ENCODE measurements around the gene EML2.

Gene EML2

DNA sequence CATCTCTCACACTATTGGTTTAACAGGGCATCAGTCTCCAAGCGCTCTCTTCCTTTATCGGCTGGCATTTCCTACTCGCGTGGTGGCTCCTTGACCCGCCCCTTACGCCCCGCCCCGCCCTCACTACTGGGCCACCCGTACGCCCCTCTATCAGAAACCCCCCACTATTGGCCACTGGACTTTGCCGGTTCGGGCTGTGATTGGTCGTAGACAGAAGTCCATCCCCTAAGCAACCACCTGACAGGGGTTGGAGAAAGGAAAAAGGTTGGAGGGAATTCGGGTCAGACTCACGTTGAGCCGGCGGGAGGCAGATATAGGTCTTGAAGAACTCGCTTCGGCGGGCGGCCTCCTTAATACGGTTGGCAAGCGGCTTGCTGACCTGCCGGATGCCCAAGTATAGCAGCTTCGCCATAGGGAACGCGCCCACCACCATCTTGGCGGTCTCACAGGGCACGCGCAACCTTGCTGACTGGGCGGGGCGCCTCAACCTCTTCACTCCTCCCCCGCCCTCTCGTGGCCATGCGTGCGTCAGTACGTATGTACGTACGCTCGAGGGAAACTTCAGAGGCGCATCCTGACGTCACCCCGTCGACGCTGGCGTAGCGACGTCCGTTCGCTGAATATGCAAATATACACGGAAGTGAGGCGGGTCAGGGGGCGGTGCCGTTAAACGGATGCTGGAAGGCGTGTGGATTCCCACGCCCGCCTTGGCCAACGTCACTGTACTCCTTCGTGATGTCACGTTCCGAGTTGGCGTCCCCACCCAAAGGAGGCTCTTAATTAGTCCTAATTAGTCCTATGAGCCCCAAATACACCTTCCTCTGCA lies 54.7 kb downstream of the EML2 start, which contains the start of gene OPA3 (continued):
- TF ChIP-seq ZNF248 (tag by site-specific recombination; IDR thresholded peaks at IDR 0.05) (no peak), ZFP69B (tag by site-specific recombination; IDR thresholded peaks at IDR 0.05) (no peak; the same call in 1 of the 2 replicates), ZNF843 (tag by site-specific recombination; IDR thresholded peaks at IDR 0.05) (peak; percentile 60; the same call in 1 of the 2 replicates), ZNF133 (tag by site-specific recombination; IDR thresholded peaks at IDR 0.05) (no peak), ZNF366 (tag by site-specific recombination; conservative IDR thresholded peaks at IDR 0.05) (no peak), ZBTB7A (tag by site-specific recombination; IDR thresholded peaks at IDR 0.05; ENCODE audit: low read depth) (no peak), YY1 (tag by site-specific recombination; IDR thresholded peaks at IDR 0.05) (peak; percentile 63), ZNF701 (tag by site-specific recombination; IDR thresholded peaks at IDR 0.05) (no peak), KLF16 (tag by site-specific recombination; IDR thresholded peaks at IDR 0.05) (peak; percentile 52; the same call in 1 of the 2 replicates), ZSCAN16 (tag by site-specific recombination; IDR thresholded peaks at IDR 0.05) (no peak), ZSCAN23 (tag by site-specific recombination; IDR thresholded peaks at IDR 0.05) (no peak), OVOL3 (tag by site-specific recombination; IDR thresholded peaks at IDR 0.05) (0 out of 2 replicates have a peak, but pooled peaks have one; percentile 16), SCRT1 (tag by site-specific recombination; IDR thresholded peaks at IDR 0.05; ENCODE audit: borderline replicate concordance) (peak; percentile 48; the same call in 1 of the 2 replicates), ZNF548 (tag by site-specific recombination; IDR thresholded peaks at IDR 0.05) (no peak), ZNF114 (tag by site-specific recombination; IDR thresholded peaks at IDR 0.05) (no peak), SP7 (tag by site-specific recombination; IDR thresholded peaks at IDR 0.05) (peak; percentile 66; the same call in 1 of the 2 replicates), ZNF654 (tag by site-specific recombination; IDR thresholded peaks at IDR 0.05; ENCODE audit: low read depth) (no peak), ZNF24 (tag by site-specific recombination; IDR thresholded peaks at IDR 0.05) (no peak), BCL11B (tag by site-specific recombination; IDR thresholded peaks at IDR 0.05; ENCODE audit: low read depth) (no peak), ZBTB17 (tag by site-specific recombination; IDR thresholded peaks at IDR 0.05) (peak; percentile 75), ZNF362 (tag by site-specific recombination; IDR thresholded peaks at IDR 0.05) (no peak), FEZF1 (tag by site-specific recombination; IDR thresholded peaks at IDR 0.05) (no peak), ZNF10 (tag by site-specific recombination; IDR thresholded peaks at IDR 0.05) (no peak), MEIS1 (CRISPR knock-in tag; IDR thresholded peaks at IDR 0.05; ENCODE audit: borderline replicate concordance) (no peak)
- TF ChIP-seq, protein P1, sequence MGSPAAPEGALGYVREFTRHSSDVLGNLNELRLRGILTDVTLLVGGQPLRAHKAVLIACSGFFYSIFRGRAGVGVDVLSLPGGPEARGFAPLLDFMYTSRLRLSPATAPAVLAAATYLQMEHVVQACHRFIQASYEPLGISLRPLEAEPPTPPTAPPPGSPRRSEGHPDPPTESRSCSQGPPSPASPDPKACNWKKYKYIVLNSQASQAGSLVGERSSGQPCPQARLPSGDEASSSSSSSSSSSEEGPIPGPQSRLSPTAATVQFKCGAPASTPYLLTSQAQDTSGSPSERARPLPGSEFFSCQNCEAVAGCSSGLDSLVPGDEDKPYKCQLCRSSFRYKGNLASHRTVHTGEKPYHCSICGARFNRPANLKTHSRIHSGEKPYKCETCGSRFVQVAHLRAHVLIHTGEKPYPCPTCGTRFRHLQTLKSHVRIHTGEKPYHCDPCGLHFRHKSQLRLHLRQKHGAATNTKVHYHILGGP (tag by site-specific recombination; IDR thresholded peaks at IDR 0.05): no peak
- TF ChIP-seq, protein P2, sequence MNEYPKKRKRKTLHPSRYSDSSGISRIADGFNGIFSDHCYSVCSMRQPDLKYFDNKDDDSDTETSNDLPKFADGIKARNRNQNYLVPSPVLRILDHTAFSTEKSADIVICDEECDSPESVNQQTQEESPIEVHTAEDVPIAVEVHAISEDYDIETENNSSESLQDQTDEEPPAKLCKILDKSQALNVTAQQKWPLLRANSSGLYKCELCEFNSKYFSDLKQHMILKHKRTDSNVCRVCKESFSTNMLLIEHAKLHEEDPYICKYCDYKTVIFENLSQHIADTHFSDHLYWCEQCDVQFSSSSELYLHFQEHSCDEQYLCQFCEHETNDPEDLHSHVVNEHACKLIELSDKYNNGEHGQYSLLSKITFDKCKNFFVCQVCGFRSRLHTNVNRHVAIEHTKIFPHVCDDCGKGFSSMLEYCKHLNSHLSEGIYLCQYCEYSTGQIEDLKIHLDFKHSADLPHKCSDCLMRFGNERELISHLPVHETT (tag by site-specific recombination; IDR thresholded peaks at IDR 0.05): 0 out of 2 replicates have a peak, but pooled peaks have one; percentile 14
- TF ChIP-seq, protein P3, sequence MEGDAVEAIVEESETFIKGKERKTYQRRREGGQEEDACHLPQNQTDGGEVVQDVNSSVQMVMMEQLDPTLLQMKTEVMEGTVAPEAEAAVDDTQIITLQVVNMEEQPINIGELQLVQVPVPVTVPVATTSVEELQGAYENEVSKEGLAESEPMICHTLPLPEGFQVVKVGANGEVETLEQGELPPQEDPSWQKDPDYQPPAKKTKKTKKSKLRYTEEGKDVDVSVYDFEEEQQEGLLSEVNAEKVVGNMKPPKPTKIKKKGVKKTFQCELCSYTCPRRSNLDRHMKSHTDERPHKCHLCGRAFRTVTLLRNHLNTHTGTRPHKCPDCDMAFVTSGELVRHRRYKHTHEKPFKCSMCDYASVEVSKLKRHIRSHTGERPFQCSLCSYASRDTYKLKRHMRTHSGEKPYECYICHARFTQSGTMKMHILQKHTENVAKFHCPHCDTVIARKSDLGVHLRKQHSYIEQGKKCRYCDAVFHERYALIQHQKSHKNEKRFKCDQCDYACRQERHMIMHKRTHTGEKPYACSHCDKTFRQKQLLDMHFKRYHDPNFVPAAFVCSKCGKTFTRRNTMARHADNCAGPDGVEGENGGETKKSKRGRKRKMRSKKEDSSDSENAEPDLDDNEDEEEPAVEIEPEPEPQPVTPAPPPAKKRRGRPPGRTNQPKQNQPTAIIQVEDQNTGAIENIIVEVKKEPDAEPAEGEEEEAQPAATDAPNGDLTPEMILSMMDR (tag by site-specific recombination; IDR thresholded peaks at IDR 0.05): peak; percentile 33; the same call in 1 of the 2 replicates
- TF ChIP-seq, protein P4, sequence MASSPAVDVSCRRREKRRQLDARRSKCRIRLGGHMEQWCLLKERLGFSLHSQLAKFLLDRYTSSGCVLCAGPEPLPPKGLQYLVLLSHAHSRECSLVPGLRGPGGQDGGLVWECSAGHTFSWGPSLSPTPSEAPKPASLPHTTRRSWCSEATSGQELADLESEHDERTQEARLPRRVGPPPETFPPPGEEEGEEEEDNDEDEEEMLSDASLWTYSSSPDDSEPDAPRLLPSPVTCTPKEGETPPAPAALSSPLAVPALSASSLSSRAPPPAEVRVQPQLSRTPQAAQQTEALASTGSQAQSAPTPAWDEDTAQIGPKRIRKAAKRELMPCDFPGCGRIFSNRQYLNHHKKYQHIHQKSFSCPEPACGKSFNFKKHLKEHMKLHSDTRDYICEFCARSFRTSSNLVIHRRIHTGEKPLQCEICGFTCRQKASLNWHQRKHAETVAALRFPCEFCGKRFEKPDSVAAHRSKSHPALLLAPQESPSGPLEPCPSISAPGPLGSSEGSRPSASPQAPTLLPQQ (tag by site-specific recombination; IDR thresholded peaks at IDR 0.05): no peak
- TF ChIP-seq, protein P5, sequence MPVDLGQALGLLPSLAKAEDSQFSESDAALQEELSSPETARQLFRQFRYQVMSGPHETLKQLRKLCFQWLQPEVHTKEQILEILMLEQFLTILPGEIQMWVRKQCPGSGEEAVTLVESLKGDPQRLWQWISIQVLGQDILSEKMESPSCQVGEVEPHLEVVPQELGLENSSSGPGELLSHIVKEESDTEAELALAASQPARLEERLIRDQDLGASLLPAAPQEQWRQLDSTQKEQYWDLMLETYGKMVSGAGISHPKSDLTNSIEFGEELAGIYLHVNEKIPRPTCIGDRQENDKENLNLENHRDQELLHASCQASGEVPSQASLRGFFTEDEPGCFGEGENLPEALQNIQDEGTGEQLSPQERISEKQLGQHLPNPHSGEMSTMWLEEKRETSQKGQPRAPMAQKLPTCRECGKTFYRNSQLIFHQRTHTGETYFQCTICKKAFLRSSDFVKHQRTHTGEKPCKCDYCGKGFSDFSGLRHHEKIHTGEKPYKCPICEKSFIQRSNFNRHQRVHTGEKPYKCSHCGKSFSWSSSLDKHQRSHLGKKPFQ (tag by site-specific recombination; IDR thresholded peaks at IDR 0.05): no peak
